ELF-1 (cell line): ENCODE data around the gene E2F1.
A peak's percentile ranks its signal among the peaks of the same experiment; 100 is the strongest.
"Not testable (repeated sequence)": the region's sequence is repeated elsewhere in the genome, so short reads cannot be mapped to it uniquely, and the experiment has no call there.

Source experiments
- DNase-seq: peaks from one replicate; pipeline ENCODE4 v3.0.0-alpha.2; 2016; ENCODE audit warnings: low read depth, low spot score

The E2F1 gene

GRCh38 chr20:33658929-33659328, 27.3 kb downstream of the E2F1 start:
- no peak for DNase-seq

- no peak for DNase-seq
Observed at GRCh38 chr20:33658510-33658909, 27.7 kb downstream of the E2F1 start.

- DNase-seq = no peak
Observed at GRCh38 chr20:33657704-33658095, 28.5 kb downstream of the E2F1 start.

- DNase-seq = no peak
Observed at GRCh38 chr20:33656783-33657703, 29.1 kb downstream of the E2F1 start.

- DNase-seq = no peak
Observed at GRCh38 chr20:33656010-33656782, 30.0 kb downstream of the E2F1 start.

GRCh38 chr20:33655164-33655563, 31.0 kb downstream of the E2F1 start:
- no peak for DNase-seq

GRCh38 chr20:33654680-33655161, 31.5 kb downstream of the E2F1 start:
- no peak for DNase-seq

- DNase-seq = no peak
Observed at GRCh38 chr20:33653900-33654596, 32.1 kb downstream of the E2F1 start.

- DNase-seq = peak; percentile 87
Observed at GRCh38 chr20:33653218-33653899, 32.8 kb downstream of the E2F1 start.

GRCh38 chr20:33651562-33652048, 34.6 kb downstream of the E2F1 start:
- no peak for DNase-seq

- peak; percentile 36 for DNase-seq
Observed at GRCh38 chr20:33650753-33651561, 35.2 kb downstream of the E2F1 start.

- no peak for DNase-seq
Observed at GRCh38 chr20:33650111-33650752, 36.0 kb downstream of the E2F1 start.

- DNase-seq = no peak
Observed at GRCh38 chr20:33649201-33649681, 36.9 kb downstream of the E2F1 start.

GRCh38 chr20:33648396-33649004, 37.7 kb downstream of the E2F1 start:
- no peak for DNase-seq

- no peak for DNase-seq
Observed at GRCh38 chr20:33647603-33648395, 38.4 kb downstream of the E2F1 start.

GRCh38 chr20:33646959-33647602, 39.1 kb downstream of the E2F1 start:
- DNase-seq = not testable (repeated sequence)

GRCh38 chr20:33646191-33646590, 40.0 kb downstream of the E2F1 start:
- no peak for DNase-seq

- no peak for DNase-seq
Observed at GRCh38 chr20:33645396-33645795, 40.8 kb downstream of the E2F1 start.
